ENCODE results near the gene CDT1. TPM values are rescaled to one million over a fixed set of nuclear protein-coding genes. Genes with fewer than 3 reads are reported as not detected.

The CDT1 gene
- total RNA-seq, 1 experiment from 2014 or later, result 43.0 TPM

DNA sequence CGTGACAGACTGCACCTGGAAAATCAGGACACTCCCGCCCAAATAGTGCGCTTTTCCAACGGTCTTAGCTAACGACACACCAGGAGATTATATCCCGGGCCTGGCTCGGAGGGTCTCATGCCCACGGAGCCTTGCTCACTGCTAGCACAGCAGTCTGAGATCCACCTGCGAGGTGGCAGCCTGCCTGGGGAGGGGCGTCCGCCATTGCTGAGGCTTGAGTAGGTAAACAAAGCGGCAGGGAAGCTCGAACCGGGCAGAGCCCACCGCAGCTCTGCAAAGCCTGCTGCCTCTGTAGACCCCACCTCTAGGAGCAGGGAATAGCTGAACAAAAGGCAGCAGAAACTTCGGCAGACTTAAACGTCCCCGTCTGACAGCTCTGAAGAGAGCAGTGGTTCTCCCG is 48.0 kb downstream of the CDT1 start:
- Histone ChIP-seq H3F3A (ENCODE audit: low read length, unreplicated experiment) (no peaks in the 10 kb centered on the region), H2AFZ (ENCODE audit: low read length) (no peak overlapping the region), H3K9me2 (replicated peaks; ENCODE audit: low read length) (no peaks in the 10 kb centered on the region), H3K27me3 (ENCODE audit: low read length) (no peaks in the 10 kb centered on the region), H3K9me3 (ENCODE audit: low read length) (no peaks in the 10 kb centered on the region), H3K4me3 (ENCODE audit: low read length) (no peak overlapping the region), H3K4me2 (ENCODE audit: low read length) (no peak overlapping the region), H3K36me3 (ENCODE audit: low read depth, low read length) (no peaks in the 10 kb centered on the region), H3K27ac (ENCODE audit: low read length) (no peak overlapping the region), H4K20me1 (ENCODE audit: low read length) (no peaks in the 10 kb centered on the region), H3K4me1 (ENCODE audit: insufficient read depth, low read length) (no peaks in the 10 kb centered on the region), H3K9ac (ENCODE audit: low read length) (no peak overlapping the region), H3K79me2 (ENCODE audit: low read length) (peaks cover 7% of the 10 kb centered on the region)
- TF ChIP-seq, protein P1, sequence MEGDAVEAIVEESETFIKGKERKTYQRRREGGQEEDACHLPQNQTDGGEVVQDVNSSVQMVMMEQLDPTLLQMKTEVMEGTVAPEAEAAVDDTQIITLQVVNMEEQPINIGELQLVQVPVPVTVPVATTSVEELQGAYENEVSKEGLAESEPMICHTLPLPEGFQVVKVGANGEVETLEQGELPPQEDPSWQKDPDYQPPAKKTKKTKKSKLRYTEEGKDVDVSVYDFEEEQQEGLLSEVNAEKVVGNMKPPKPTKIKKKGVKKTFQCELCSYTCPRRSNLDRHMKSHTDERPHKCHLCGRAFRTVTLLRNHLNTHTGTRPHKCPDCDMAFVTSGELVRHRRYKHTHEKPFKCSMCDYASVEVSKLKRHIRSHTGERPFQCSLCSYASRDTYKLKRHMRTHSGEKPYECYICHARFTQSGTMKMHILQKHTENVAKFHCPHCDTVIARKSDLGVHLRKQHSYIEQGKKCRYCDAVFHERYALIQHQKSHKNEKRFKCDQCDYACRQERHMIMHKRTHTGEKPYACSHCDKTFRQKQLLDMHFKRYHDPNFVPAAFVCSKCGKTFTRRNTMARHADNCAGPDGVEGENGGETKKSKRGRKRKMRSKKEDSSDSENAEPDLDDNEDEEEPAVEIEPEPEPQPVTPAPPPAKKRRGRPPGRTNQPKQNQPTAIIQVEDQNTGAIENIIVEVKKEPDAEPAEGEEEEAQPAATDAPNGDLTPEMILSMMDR (conservative IDR thresholded peaks at IDR 0.05; ENCODE audit: low read depth, low read length), result no peak
- TF ChIP-seq EZH2 (IDR thresholded peaks at IDR 0.05; ENCODE audit: low read length, unreplicated experiment) (no peak), EZH2phosphoT487 (IDR thresholded peaks at IDR 0.05; ENCODE audit: borderline replicate concordance, low read length) (no peak)
- intact Hi-C loops (cut with micrococcal nuclease), result no loop called here
- no TSS peak for BruUV-seq (replicated peaks)
- CTCF ChIA-PET, result no interaction called here
- POLR2A ChIA-PET (ENCODE audit: unreplicated experiment), result no interaction called here
- no peak for ATAC-seq
- no peak for DNase-seq

DNA sequence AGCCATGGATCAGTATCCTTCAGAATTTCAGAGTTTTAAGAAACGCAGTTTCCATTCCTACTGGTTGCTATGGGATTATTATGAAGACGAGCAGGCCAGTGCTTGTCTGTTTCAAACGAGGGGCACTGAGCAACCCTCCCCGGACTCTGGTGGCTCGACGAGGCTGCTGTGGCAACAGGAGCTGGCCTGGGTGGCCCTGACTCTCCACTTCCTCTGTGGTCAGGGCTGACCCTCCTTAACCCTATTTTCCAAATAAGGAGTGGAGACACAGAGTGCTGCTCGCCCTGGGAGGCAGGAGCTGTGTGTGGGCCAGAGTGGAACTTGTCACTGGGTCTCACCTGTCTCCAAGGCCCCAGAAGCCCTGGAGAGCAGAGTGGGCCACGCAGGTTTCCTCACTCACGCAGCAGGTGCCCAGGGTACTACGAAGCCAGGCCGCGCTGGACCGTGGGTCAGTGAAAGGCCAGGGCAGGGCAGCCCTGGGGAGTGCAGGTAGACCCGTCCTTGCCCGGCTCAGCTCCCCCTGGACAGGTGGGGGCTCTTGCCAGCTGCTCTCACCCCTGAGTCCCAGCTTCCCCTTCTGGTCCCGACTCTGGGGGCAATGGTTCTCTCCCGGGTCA is 49.8 kb downstream of the CDT1 start:
- TF ChIP-seq, protein P1 (conservative IDR thresholded peaks at IDR 0.05; ENCODE audit: low read depth, low read length), result no peak
- TF ChIP-seq EZH2phosphoT487 (IDR thresholded peaks at IDR 0.05; ENCODE audit: borderline replicate concordance, low read length) (no peak), EZH2 (IDR thresholded peaks at IDR 0.05; ENCODE audit: low read length, unreplicated experiment) (no peak)
- Histone ChIP-seq H3K36me3 (ENCODE audit: low read depth, low read length) (no peaks in the 10 kb centered on the region), H3K4me1 (ENCODE audit: insufficient read depth, low read length) (0 out of 2 replicates have a peak, but pooled peaks cover 6% of the 10 kb centered on the region), H2AFZ (ENCODE audit: low read length) (no peak overlapping the region), H3K79me2 (ENCODE audit: low read length) (peaks cover 21% of the 10 kb centered on the region), H3K27ac (ENCODE audit: low read length) (no peak overlapping the region), H4K20me1 (ENCODE audit: low read length) (no peaks in the 10 kb centered on the region), H3K4me3 (ENCODE audit: low read length) (no peak overlapping the region), H3K4me2 (ENCODE audit: low read length) (no peak overlapping the region), H3K9me2 (replicated peaks; ENCODE audit: low read length) (no peaks in the 10 kb centered on the region), H3F3A (ENCODE audit: low read length, unreplicated experiment) (no peaks in the 10 kb centered on the region), H3K9me3 (ENCODE audit: low read length) (no peaks in the 10 kb centered on the region), H3K27me3 (ENCODE audit: low read length) (no peaks in the 10 kb centered on the region), H3K9ac (ENCODE audit: low read length) (no peak overlapping the region)
- no TSS peak for BruUV-seq (replicated peaks)
- intact Hi-C loops (cut with micrococcal nuclease), result no loop called here
- CTCF ChIA-PET, result no interaction called here
- no peak for ATAC-seq
- no peak for DNase-seq
- POLR2A ChIA-PET (ENCODE audit: unreplicated experiment), result no interaction called here

DNA sequence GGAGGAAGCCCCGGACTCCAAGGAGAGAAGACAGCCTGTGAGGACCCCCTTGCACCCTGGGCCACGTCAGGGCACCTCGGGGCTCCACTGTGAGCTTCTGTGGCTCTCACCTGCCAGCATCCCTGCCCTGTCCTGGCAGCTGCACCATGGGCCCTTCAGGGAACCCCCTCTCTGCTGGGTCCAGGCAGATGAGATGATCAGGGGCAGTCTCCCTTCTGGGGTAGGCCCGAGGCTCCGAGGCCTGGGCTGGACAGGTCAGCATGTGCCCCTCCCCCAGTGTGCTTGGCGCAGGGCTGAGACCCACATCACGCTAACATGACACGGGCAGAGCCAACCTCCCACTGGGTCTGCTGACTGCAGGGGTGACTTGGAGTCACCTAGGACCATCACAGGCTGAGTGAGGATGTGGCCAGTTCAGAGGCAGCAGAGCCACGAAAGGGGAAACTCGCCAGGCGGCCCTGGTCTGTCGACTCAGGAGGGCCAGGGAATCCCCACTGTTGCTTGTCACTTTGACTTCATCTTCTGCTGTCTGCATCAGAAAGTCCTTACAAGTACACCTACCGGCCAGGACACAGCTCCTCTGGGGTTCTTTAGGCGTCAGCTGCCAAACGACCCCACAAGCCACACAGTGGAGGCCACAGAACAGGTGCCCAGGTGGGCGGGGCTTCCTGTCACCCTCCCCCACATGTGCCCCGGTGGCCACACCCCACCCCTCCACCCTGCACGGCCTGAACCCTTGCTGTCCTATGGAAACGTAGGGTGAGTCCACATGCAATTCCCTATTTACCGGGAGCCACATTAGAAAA is 50.9 kb downstream of the CDT1 start:
- TF ChIP-seq EZH2 (IDR thresholded peaks at IDR 0.05; ENCODE audit: low read length, unreplicated experiment) (no peak), EZH2phosphoT487 (IDR thresholded peaks at IDR 0.05; ENCODE audit: borderline replicate concordance, low read length) (no peak)
- TF ChIP-seq, protein P1 (conservative IDR thresholded peaks at IDR 0.05; ENCODE audit: low read depth, low read length), result no peak
- no peaks in the 10 kb centered on the region for H3K27me3 ChIP-seq (ENCODE audit: low read length)
- no peak for DNase-seq
- POLR2A ChIA-PET (ENCODE audit: unreplicated experiment), result no interaction called here
- no peak overlapping the region for H3K4me3 ChIP-seq (ENCODE audit: low read length)
- no peaks in the 10 kb centered on the region for H3K9me2 ChIP-seq (replicated peaks; ENCODE audit: low read length)
- no peaks in the 10 kb centered on the region for H3K9me3 ChIP-seq (ENCODE audit: low read length)
- H3F3A ChIP-seq (ENCODE audit: low read length, unreplicated experiment), result no peaks in the 10 kb centered on the region
- no peak overlapping the region for H3K27ac ChIP-seq (ENCODE audit: low read length)
- no peaks in the 10 kb centered on the region for H4K20me1 ChIP-seq (ENCODE audit: low read length)
- ATAC-seq, result no peak
- H3K4me1 ChIP-seq (ENCODE audit: insufficient read depth, low read length), result 0 out of 2 replicates have a peak, but pooled peaks cover 6% of the 10 kb centered on the region
- peaks cover 25% of the 10 kb centered on the region for H3K79me2 ChIP-seq (ENCODE audit: low read length)
- intact Hi-C loops (cut with micrococcal nuclease), result no loop called here
- CTCF ChIA-PET, result no interaction called here
- no peak overlapping the region for H3K4me2 ChIP-seq (ENCODE audit: low read length)
- no peak overlapping the region for H2AFZ ChIP-seq (ENCODE audit: low read length)
- no peaks in the 10 kb centered on the region for H3K36me3 ChIP-seq (ENCODE audit: low read depth, low read length)
- no peak overlapping the region for H3K9ac ChIP-seq (ENCODE audit: low read length)
- BruUV-seq (replicated peaks), result no TSS peak

All from PC-3 (cell line).